HCT116 (cell line): ENCODE data around the gene LCLAT1. TPM values are rescaled to one million over a fixed set of nuclear protein-coding genes. Genes with fewer than 3 reads are reported as not detected.

Experiments
- ATAC-seq: fragments of 200-7000 bp; cut with Tn5 transposase; 2 replicates; pipeline ENCODE4 v1.9.1; 2020; ENCODE audit warnings: mild to moderate bottlenecking, moderate library complexity
- BruUV-seq: library from RNA; stranded (reverse); fragments of 400-500 nt; replicated peaks from 2 replicates; lab custom pipeline; 2021; lab: Mats Ljungman, UMichigan
- CTCF ChIA-PET: fragments of 300-600 bp; sonication (Branson Sonifier 250); formaldehyde crosslinking; loops from one replicate; lab custom pipeline; 2021; ENCODE audit warnings: antibody characterized with exemption; lab: Charles Lee
- POLR2A ChIA-PET: fragments of 300-600, 350-600 bp; sonication (Branson Sonifier 250); formaldehyde crosslinking; loops from one replicate; lab custom pipeline; 2021; ENCODE audit warnings: antibody characterized with exemption; lab: Charles Lee
- RAD21 ChIA-PET, 2 experiments: fragments of 300-600 bp; sonication (Branson Sonifier 250); formaldehyde crosslinking; loops; one replicate each; lab custom pipeline; 2023; ENCODE audit warnings: low total read pairs in 2 of 2; ENCODE audit not compliant: uncharacterized antibody in 2 of 2, unreplicated experiment in 2 of 2, low non-redundant PET in 1 of 2; lab: Charles Lee
- DNase-seq: peaks from one replicate; pipeline ENCODE4 v3.0.0-alpha.2; 2010; ENCODE audit warnings: low read depth, low spot score
- H2AFZ ChIP-seq: fragments of 200-600 bp; shearing (Covaris generic), sonication (generic); 2 replicates; pipeline ENCODE4 v1.6.1; 2017; ENCODE audit warnings: low read depth, mixed run types, mixed read lengths, antibody characterized with exemption, low read length; ENCODE audit not compliant: poor library complexity, severe bottlenecking
- H3K27ac ChIP-seq: 2 replicates; pipeline ENCODE4 v1.5.1; 2012; ENCODE audit warnings: low read depth, low read length
- H3K27me3 ChIP-seq: fragments of 200-600 bp; sonication (generic); 2 replicates; pipeline ENCODE4 v1.6.1; 2016; ENCODE audit warnings: mixed run types, low read length, mixed read lengths; ENCODE audit not compliant: insufficient read depth
- H3K36me3 ChIP-seq, 2 experiments: fragments of 200-500 bp in 1 of 2; fragments of 200-600 bp in 1 of 2; sonication (Bioruptor generic) in 1 of 2; sonication (generic) in 1 of 2; 2 replicates each; pipeline versions ENCODE4 v1.5.1 to v1.6.1; 2014 to 2016; ENCODE audit warnings: low read length in 2 of 2, inconsistent platforms in 1 of 2, mixed read lengths in 1 of 2, mixed run types in 1 of 2; ENCODE audit not compliant: insufficient read depth in 2 of 2, control insufficient read depth in 1 of 2
- H3K4me1 ChIP-seq, 2 experiments: fragments of 200-600 bp in 1 of 2; sonication (generic) in 1 of 2; 2 replicates each; pipeline versions ENCODE4 v1.5.1 to v1.6.1; 2012 to 2017; ENCODE audit warnings: low read length in 2 of 2, inconsistent platforms in 1 of 2, mild to moderate bottlenecking in 1 of 2, mixed read lengths in 1 of 2, mixed run types in 1 of 2, moderate library complexity in 1 of 2; ENCODE audit not compliant: insufficient read depth in 2 of 2, control insufficient read depth in 1 of 2
- H3K4me2 ChIP-seq: fragments of 200-600 bp; sonication (generic); 2 replicates; pipeline ENCODE4 v1.6.1; 2017; ENCODE audit warnings: mixed run types, low read length, mixed read lengths
- H3K4me3 ChIP-seq, 2 experiments: fragments of 200-600 bp in 1 of 2; sonication (generic) in 1 of 2; replicated peaks in 1 of 2; 2 replicates each; pipeline ENCODE4 v1.5.1; 2011 to 2016; ENCODE audit warnings: low read length in 2 of 2, control low read depth in 1 of 2, low read depth in 1 of 2, mild to moderate bottlenecking in 1 of 2, mixed read lengths in 1 of 2, mixed run types in 1 of 2
- H3K79me2 ChIP-seq: fragments of 200-600 bp; sonication (generic); 2 replicates; pipeline ENCODE4 v1.6.1; 2017; ENCODE audit warnings: mild to moderate bottlenecking, mixed run types, low read length, moderate library complexity, mixed read lengths; ENCODE audit not compliant: insufficient read depth
- H3K9ac ChIP-seq: fragments of 200-600 bp; sonication (generic); 2 replicates; pipeline ENCODE4 v1.6.1; 2016; ENCODE audit warnings: low read length, mixed read lengths
- H3K9me2 ChIP-seq: fragments of 200-600 bp; sonication (generic), shearing (Covaris generic); 2 replicates; pipeline ENCODE4 v1.6.1; 2017; ENCODE audit warnings: mixed run types, mild to moderate bottlenecking, moderate library complexity; ENCODE audit not compliant: insufficient read depth
- H3K9me3 ChIP-seq, 2 experiments: fragments of 200-500 bp in 1 of 2; fragments of 200-600 bp in 1 of 2; sonication (Bioruptor generic) in 1 of 2; sonication (generic) in 1 of 2; 2 replicates each; pipeline ENCODE4 v1.6.1; 2014 to 2017; ENCODE audit warnings: low read length in 2 of 2, mixed read lengths in 2 of 2, inconsistent platforms in 1 of 2, low read depth in 1 of 2, mild to moderate bottlenecking in 1 of 2, mixed run types in 1 of 2, moderate library complexity in 1 of 2; ENCODE audit not compliant: control insufficient read depth in 1 of 2, insufficient read depth in 1 of 2
- H4K20me1 ChIP-seq: fragments of 200-600 bp; sonication (generic), shearing (Covaris generic); 2 replicates; pipeline ENCODE4 v1.6.1; 2017; ENCODE audit warnings: mixed run types, mild to moderate bottlenecking, moderate library complexity; ENCODE audit not compliant: insufficient read depth
- ATF3 ChIP-seq: IDR thresholded peaks from 2 replicates; pipeline ENCODE4 v1.6.1; 2012
- CTCF ChIP-seq, 3 experiments: fragments of 200-600 bp in 1 of 3; sonication (generic) in 1 of 3; IDR thresholded peaks in 2 of 3; conservative IDR thresholded peaks in 1 of 3; 2 replicates each; pipeline ENCODE4 v1.5.1; 2012 to 2017; ENCODE audit warnings: low read depth in 2 of 3, low read length in 2 of 3, antibody characterized with exemption in 1 of 3, borderline replicate concordance in 1 of 3, control low read depth in 1 of 3, mild to moderate bottlenecking in 1 of 3, mixed read lengths in 1 of 3, mixed run types in 1 of 3, moderate library complexity in 1 of 3; ENCODE audit not compliant: insufficient read depth in 1 of 3
- POLR2AphosphoS5 ChIP-seq: IDR thresholded peaks from 2 replicates; pipeline ENCODE4 v1.6.1; 2011; ENCODE audit warnings: mild to moderate bottlenecking, low read depth, low read length, moderate library complexity
- TCF7L2 ChIP-seq: IDR thresholded peaks from 2 replicates; pipeline ENCODE4 v1.7.0; 2011; ENCODE audit warnings: borderline replicate concordance, inconsistent platforms; ENCODE audit not compliant: insufficient read depth, insufficient read length; ENCODE audit errors: extremely low read depth
- intact Hi-C: fragments of 100-400 bp; cut with micrococcal nuclease; formaldehyde crosslinking; loops from 2 replicates; pipeline ENCODE4 v1.10.0; 2022
- total RNA-seq: library from RNA; stranded (reverse); gene quantifications from one replicate; pipeline ENCODE4 v1.2.1, GENCODE V29; 2021; ENCODE audit not compliant: unreplicated experiment

The LCLAT1 gene
- total RNA-seq, 1 experiment from 2014 or later = 36.2 TPM

GRCh38 chr2:30400151-30400954 lies 46.7 kb upstream of the LCLAT1 start:
- Histone ChIP-seq H3K9ac (no peak overlapping the region), H3K36me3 (no peaks in the 10 kb centered on the region), H3K9me2 (no peaks in the 10 kb centered on the region), H2AFZ (no peak overlapping the region), H3K27me3 (0 out of 2 replicates have a peak, but pooled peaks cover 8% of the 10 kb centered on the region), H3K9me3 (no peaks in the 10 kb centered on the region), H4K20me1 (no peaks in the 10 kb centered on the region), H3K4me1 (no peaks in the 10 kb centered on the region), H3K79me2 (no peaks in the 10 kb centered on the region), H3K27ac (no peak overlapping the region), H3K4me2 (no peak overlapping the region), H3K4me3 (no peak overlapping the region)
- intact Hi-C loops = no loop called here
- no TSS peak for BruUV-seq
- ATAC-seq (no peak), DNase-seq (no peak)
- POLR2A ChIA-PET = no interaction called here
- RAD21 ChIA-PET = no interaction called here
- CTCF ChIA-PET = no interaction called here
- no peak for TF ChIP-seq TCF7L2
- TF ChIP-seq CTCF (IDR thresholded peaks at IDR 0.05 in 2 of 3, conservative IDR thresholded peaks at IDR 0.05 in 1 of 3; ENCODE audit: borderline replicate concordance in 1 of 3, insufficient read depth in 1 of 3, low read depth in 2 of 3, low read length in 2 of 3) = no peak
- TF ChIP-seq ATF3 = no peak
- no peak for TF ChIP-seq POLR2AphosphoS5
